Gastrocnemius medialis (tissue), 4 donors: Measurements from ENCODE around the gene RAX2. TPM values are rescaled to one million over a fixed set of nuclear protein-coding genes. Genes with fewer than 3 reads are reported as not detected.

Source experiments
- ATAC-seq, 2 donors: fragments of 150-250 bp; one replicate each; pipeline ENCODE4 v1.9.1; 2016
- DNase-seq, 2 donors: peaks; one replicate each; pipeline ENCODE4 v3.0.0-alpha.2; 2019
- H3K27ac ChIP-seq, 4 donors: fragments of 200-600 bp; sonication (generic); 1 replicate in 1 of 4; 2 replicates in 3 of 4; pipeline ENCODE4 v1.5.1; 2016 to 2018; ENCODE audit warnings: mild to moderate bottlenecking in 2 of 4, moderate library complexity in 1 of 4
- H3K27me3 ChIP-seq, 3 donors: fragments of 200-600 bp; sonication (generic) in 2 of 3; 1 replicate in 1 of 3; 2 replicates in 2 of 3; pipeline versions ENCODE4 v1.5.1 to v1.6.0; 2016 to 2019; ENCODE audit warnings: mild to moderate bottlenecking in 1 of 3, moderate library complexity in 1 of 3
- H3K36me3 ChIP-seq, 2 donors: fragments of 200-600 bp; sonication (generic) in 1 of 2; one replicate each; pipeline ENCODE4 v1.5.1; 2017 to 2018
- H3K4me1 ChIP-seq, 2 donors: fragments of 200-600 bp; sonication (generic) in 1 of 2; one replicate each; pipeline ENCODE4 v1.5.1; 2016 to 2017; ENCODE audit warnings: mild to moderate bottlenecking in 2 of 2
- H3K4me3 ChIP-seq, 4 donors: fragments of 200-600 bp; sonication (generic) in 3 of 4; 1 replicate in 1 of 4; 2 replicates in 3 of 4; pipeline ENCODE4 v1.5.1; 2016 to 2019; ENCODE audit warnings: mild to moderate bottlenecking in 2 of 4
- H3K9me3 ChIP-seq, 3 donors: fragments of 200-600 bp; sonication (generic) in 2 of 3; 1 replicate in 1 of 3; 2 replicates in 2 of 3; pipeline ENCODE4 v1.5.1; 2016 to 2019
- CTCF ChIP-seq, 5 experiments: fragments of 450-650 bp in 3 of 5; fragments of 200-600 bp in 2 of 5; sonication (generic) in 2 of 5; IDR thresholded peaks in 4 of 5; conservative IDR thresholded peaks in 1 of 5; 1 replicate in 4 of 5; 2 replicates in 1 of 5; pipeline ENCODE4 v1.5.1; 2016 to 2019; ENCODE audit warnings: antibody characterized with exemption in 5 of 5, mild to moderate bottlenecking in 3 of 5, moderate library complexity in 3 of 5
- POLR2A ChIP-seq, 2 donors: fragments of 450-650 bp; IDR thresholded peaks; one replicate each; pipeline ENCODE4 v1.6.1; 2017; ENCODE audit warnings: antibody characterized with exemption in 2 of 2, mild to moderate bottlenecking in 2 of 2, moderate library complexity in 2 of 2
- in situ Hi-C, 4 donors: fragments of 200-750 bp; cut with MboI; loops; one replicate each; pipeline versions ENCODE4 v1.15.0 to v1.8.0; 2017; ENCODE audit warnings: low sequenced_read_pairs in 4 of 4
- intact Hi-C: fragments of 100-400 bp; cut with DNase I; formaldehyde crosslinking; loops from one replicate; pipeline ENCODE4 v1.15.1; 2023; ENCODE audit warnings: low total_unique reads
- total RNA-seq, 4 donors: library from RNA; depleted of rRNA; stranded (reverse); fragments of >200 nt; gene quantifications; one replicate each; pipeline versions ENCODE4 v1.1.0 to v1.2.3, GENCODE V29; 2016

Gene RAX2
- total RNA-seq, 4 donors from 2014 or later = not detected

- no peak overlapping the region for H3K4me3 ChIP-seq
- H3K4me1 ChIP-seq = no peaks in the 10 kb centered on the region
- TF ChIP-seq POLR2A (IDR thresholded peaks at IDR 0.05) (no peak), CTCF (IDR thresholded peaks at IDR 0.05 in 4 of 5, conservative IDR thresholded peaks at IDR 0.05 in 1 of 5) (no peak)
- no peak overlapping the region for H3K27ac ChIP-seq
- no peaks in the 10 kb centered on the region for H3K36me3 ChIP-seq
- ATAC-seq = no peak
- peaks cover 0 to 15% (median 14%) of the 10 kb centered on the region in 3 donors for H3K27me3 ChIP-seq
- H3K9me3 ChIP-seq = no peaks in the 10 kb centered on the region
- in situ Hi-C loops = no loop called here
- intact Hi-C loops = no loop called here
- DNase-seq = no peak
Observed at GRCh38 chr19:3810708-3811355, 38.8 kb upstream of the RAX2 start.

- H3K27ac ChIP-seq = no peak overlapping the region
Observed at GRCh38 chr19:3809881-3810707, 38.1 kb upstream of the RAX2 start.

GRCh38 chr19:3808420-3809143, 36.6 kb upstream of the RAX2 start:
- no peak overlapping the region for H3K27ac ChIP-seq
- DNase-seq (no peak), ATAC-seq (no peak)

More at GRCh38 chr19:3809881-3810707, 38.1 kb upstream of the RAX2 start:
- TF ChIP-seq POLR2A (IDR thresholded peaks at IDR 0.05) = no peak
- no peak for TF ChIP-seq CTCF (IDR thresholded peaks at IDR 0.05 in 4 of 5, conservative IDR thresholded peaks at IDR 0.05 in 1 of 5)
- intact Hi-C loops (no loop called here), in situ Hi-C loops (no loop called here)
- no peak overlapping the region for H3K4me3 ChIP-seq
- ATAC-seq = no peak
- H3K36me3 ChIP-seq = no peaks in the 10 kb centered on the region
- DNase-seq = no peak
- H3K4me1 ChIP-seq = no peaks in the 10 kb centered on the region
- no peaks in the 10 kb centered on the region for H3K9me3 ChIP-seq
- H3K27me3 ChIP-seq = peaks cover 0 to 19% (median 19%) of the 10 kb centered on the region in 3 donors

More at GRCh38 chr19:3808420-3809143, 36.6 kb upstream of the RAX2 start:
- Histone ChIP-seq H3K27me3 (peaks cover 13 to 34% (median 29%) of the 10 kb centered on the region in 3 donors), H3K9me3 (no peaks in the 10 kb centered on the region), H3K4me1 (no peaks in the 10 kb centered on the region), H3K4me3 (no peak overlapping the region), H3K36me3 (no peaks in the 10 kb centered on the region)
- in situ Hi-C loops = no loop called here
- intact Hi-C loops = no loop called here
- TF ChIP-seq POLR2A (IDR thresholded peaks at IDR 0.05) = no peak
- TF ChIP-seq CTCF (IDR thresholded peaks at IDR 0.05 in 4 of 5, conservative IDR thresholded peaks at IDR 0.05 in 1 of 5) = no peak
